Measurements from ENCODE around the gene CTSL. TPM values are rescaled to one million over a fixed set of nuclear protein-coding genes. Genes with fewer than 3 reads are reported as not detected.

CTSL gene
- polyA plus RNA-seq, 2 of the 4 experiments (the other 2 are of a cell fraction): 725 to 902 TPM

DNA sequence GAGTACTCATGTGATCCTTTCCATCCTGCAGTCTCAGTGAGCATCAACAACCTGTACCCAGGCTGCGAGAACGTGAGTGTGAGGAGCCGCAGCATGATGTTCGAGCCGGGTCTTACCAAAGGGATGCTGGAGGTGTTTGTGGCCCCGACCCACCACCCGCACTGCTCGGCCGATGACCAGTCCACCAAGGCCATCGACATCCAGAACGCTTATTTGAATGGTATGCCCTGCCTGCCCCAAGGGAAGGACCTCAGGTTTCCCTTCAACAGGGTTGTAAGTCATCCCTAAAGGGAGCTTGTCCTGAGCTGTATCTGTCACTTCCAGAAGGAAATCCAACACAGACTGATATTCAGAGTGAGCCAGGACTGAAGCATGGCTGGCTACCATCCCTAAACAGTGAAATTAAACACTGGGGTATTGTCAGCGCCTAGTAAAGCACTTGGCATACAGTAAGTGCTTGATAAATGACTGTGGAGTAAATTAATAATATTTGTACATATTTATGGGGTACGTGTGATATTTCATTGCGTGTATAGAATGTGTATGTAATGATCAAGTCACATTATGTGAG lies 39.3 kb upstream of the CTSL start:
- peak overlapping the region in 1 of 2 experiments; percentile 70; a peak in 2 of 6 replicates for H3K27ac ChIP-seq
- H3K4me2 ChIP-seq: no peak overlapping the region
- FAIRE-seq (no peak), ATAC-seq (no peak), DNase-seq (ENCODE audit: low read depth in 1 of 2, low spot score in 1 of 2) (no peak)
- H3K9me3 ChIP-seq: no peaks in the 10 kb centered on the region
- H3K4me1 ChIP-seq: peaks cover 27% of the 10 kb centered on the region; the same call in 2 of the 3 replicates
- no peak overlapping the region for H3K4me3 ChIP-seq
- ChIA-PET CTCF (interaction anchor here (1.1 to 21.0 kb wide), 7 partner anchors 8 to 355 kb away, joined by 3 to 473 read pairs (median 4); no protein-coding TSS in a partner anchor), POLR2A (no interaction called here)
- 97% methylated on average over 12 of the region's 14 CpGs for WGBS (ENCODE audit: missing lambda C conversion rate)
- TF ChIP-seq ATOH8 (CRISPR knock-in tag; IDR thresholded peaks at IDR 0.05; ENCODE audit: low read depth) (no peak), BCL3 (IDR thresholded peaks at IDR 0.05) (no peak), JUNB (IDR thresholded peaks at IDR 0.05) (no peak), EHF (CRISPR knock-in tag; IDR thresholded peaks at IDR 0.05) (no peak), CEBPB (IDR thresholded peaks at IDR 0.05) (no peak)

GRCh38 chr9:87687207-87687606 lies 38.7 kb upstream of the CTSL start:
- Histone ChIP-seq H3K9me3 (no peaks in the 10 kb centered on the region), H3K27ac (no peak overlapping the region), H3K4me3 (no peak overlapping the region), H3K4me2 (no peak overlapping the region), H3K4me1 (peaks cover 22% of the 10 kb centered on the region; the same call in 2 of the 3 replicates)
- DNase-seq (ENCODE audit: low read depth in 1 of 2, low spot score in 1 of 2) (no peak), ATAC-seq (no peak), FAIRE-seq (no peak)
- CTCF ChIA-PET: interaction anchor here (0.7 to 21.0 kb wide), 6 partner anchors 12 to 1279 kb away, joined by 3 to 473 read pairs (median 4); partner anchors contain the start of gene CTSL
- WGBS (ENCODE audit: missing lambda C conversion rate): 84% methylated on average over 4 of the region's 4 CpGs
- TF ChIP-seq POLR2AphosphoS2 (conservative IDR thresholded peaks at IDR 0.05; ENCODE audit: low read length): no peak
- TF ChIP-seq FOSL2 (IDR thresholded peaks at IDR 0.05): no peak
- TF ChIP-seq FOSL2 (CRISPR knock-in tag; IDR thresholded peaks at IDR 0.05): no peak
- no peak for TF ChIP-seq RNF2 (IDR thresholded peaks at IDR 0.05; ENCODE audit: borderline replicate concordance, low read depth)
- TF ChIP-seq FOXS1 (CRISPR knock-in tag; IDR thresholded peaks at IDR 0.05): no peak
- TF ChIP-seq ATOH8 (CRISPR knock-in tag; IDR thresholded peaks at IDR 0.05; ENCODE audit: low read depth): no peak
- TF ChIP-seq ESRRA (IDR thresholded peaks at IDR 0.05; ENCODE audit: borderline replicate concordance, low read length): no peak
- no peak for TF ChIP-seq HES2 (IDR thresholded peaks at IDR 0.05)
- TF ChIP-seq MAX (IDR thresholded peaks at IDR 0.05): no peak
- no peak for TF ChIP-seq CHD2 (IDR thresholded peaks at IDR 0.05; ENCODE audit: low read length, partially characterized antibody)
- no peak for TF ChIP-seq RFX5 (IDR thresholded peaks at IDR 0.05)
- TF ChIP-seq CBX8 (IDR thresholded peaks at IDR 0.05): no peak
- no peak for TF ChIP-seq PHF8 (IDR thresholded peaks at IDR 0.05; ENCODE audit: borderline replicate concordance, low read depth)
- no peak for TF ChIP-seq KDM1A (IDR thresholded peaks at IDR 0.05; ENCODE audit: low read depth)
- no peak for TF ChIP-seq HEYL (CRISPR knock-in tag; IDR thresholded peaks at IDR 0.05)
- no peak for TF ChIP-seq RARB (CRISPR knock-in tag; IDR thresholded peaks at IDR 0.05)
- POLR2A ChIA-PET: no interaction called here

DNA sequence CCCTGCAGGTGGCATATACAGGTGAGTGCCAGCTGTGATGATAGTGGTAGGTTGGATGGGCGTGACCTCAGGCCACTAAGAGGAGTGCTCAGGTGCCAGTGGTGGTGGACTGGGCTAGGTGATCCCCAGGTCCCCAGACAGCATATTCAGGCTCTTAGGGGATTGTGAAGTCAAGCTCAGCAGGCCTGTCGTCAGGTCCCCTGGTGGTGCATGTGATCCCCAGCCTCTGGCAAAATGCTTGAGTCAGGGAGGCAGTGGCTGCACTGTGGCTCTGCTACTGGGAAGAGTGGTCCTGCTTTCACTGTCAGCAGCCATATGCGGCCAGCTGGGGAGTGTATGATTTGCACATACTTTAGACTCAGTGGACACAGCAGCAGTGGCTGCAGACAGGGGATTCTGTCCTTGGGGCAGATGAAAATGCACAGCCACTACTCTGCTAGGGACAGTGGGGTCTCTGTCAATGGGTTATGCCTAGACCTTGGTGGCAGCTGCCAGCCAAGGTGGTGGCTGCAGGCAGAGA lies 31.6 kb upstream of the CTSL start:
- H3K9me3 ChIP-seq: 0 out of 3 replicates have a peak, but pooled peaks cover 4% of the 10 kb centered on the region
- no peak for FAIRE-seq
- POLR2A ChIA-PET: no interaction called here
- H3K4me3 ChIP-seq: no peak overlapping the region
- H3K4me1 ChIP-seq: no peaks in the 10 kb centered on the region
- TF ChIP-seq EP300 (IDR thresholded peaks at IDR 0.05) (no peak), HOXA7 (CRISPR knock-in tag; IDR thresholded peaks at IDR 0.05) (no peak), RFX5 (IDR thresholded peaks at IDR 0.05) (no peak), RNF2 (IDR thresholded peaks at IDR 0.05; ENCODE audit: borderline replicate concordance, low read depth) (no peak), ESRRA (IDR thresholded peaks at IDR 0.05; ENCODE audit: borderline replicate concordance, low read length) (no peak), HOXB5 (CRISPR knock-in tag; IDR thresholded peaks at IDR 0.05) (no peak), RARB (CRISPR knock-in tag; IDR thresholded peaks at IDR 0.05) (no peak), PHF8 (IDR thresholded peaks at IDR 0.05; ENCODE audit: borderline replicate concordance, low read depth) (no peak), ZFP36 (IDR thresholded peaks at IDR 0.05; ENCODE audit: borderline replicate concordance, partially characterized antibody) (no peak), TP53 (CRISPR knock-in tag; IDR thresholded peaks at IDR 0.05) (no peak), JUNB (IDR thresholded peaks at IDR 0.05) (no peak)
- TF ChIP-seq, protein P1, sequence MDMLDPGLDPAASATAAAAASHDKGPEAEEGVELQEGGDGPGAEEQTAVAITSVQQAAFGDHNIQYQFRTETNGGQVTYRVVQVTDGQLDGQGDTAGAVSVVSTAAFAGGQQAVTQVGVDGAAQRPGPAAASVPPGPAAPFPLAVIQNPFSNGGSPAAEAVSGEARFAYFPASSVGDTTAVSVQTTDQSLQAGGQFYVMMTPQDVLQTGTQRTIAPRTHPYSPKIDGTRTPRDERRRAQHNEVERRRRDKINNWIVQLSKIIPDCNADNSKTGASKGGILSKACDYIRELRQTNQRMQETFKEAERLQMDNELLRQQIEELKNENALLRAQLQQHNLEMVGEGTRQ (IDR thresholded peaks at IDR 0.05): no peak
- CTCF ChIA-PET: interaction anchor here (0.9 to 2.7 kb wide), 4 partner anchors 10 to 118 kb away, joined by 3 to 12 read pairs (median 6); no protein-coding TSS in a partner anchor
- no peak overlapping the region for H3K4me2 ChIP-seq
- DNase-seq (ENCODE audit: low read depth in 1 of 2, low spot score in 1 of 2): no peak
- ATAC-seq: no peak
- H3K27ac ChIP-seq: no peak overlapping the region
- 56% methylated on average over 2 of the region's 3 CpGs for WGBS (ENCODE audit: missing lambda C conversion rate)
